ENCODE data around the gene SUGP1.

Gene SUGP1

DNA sequence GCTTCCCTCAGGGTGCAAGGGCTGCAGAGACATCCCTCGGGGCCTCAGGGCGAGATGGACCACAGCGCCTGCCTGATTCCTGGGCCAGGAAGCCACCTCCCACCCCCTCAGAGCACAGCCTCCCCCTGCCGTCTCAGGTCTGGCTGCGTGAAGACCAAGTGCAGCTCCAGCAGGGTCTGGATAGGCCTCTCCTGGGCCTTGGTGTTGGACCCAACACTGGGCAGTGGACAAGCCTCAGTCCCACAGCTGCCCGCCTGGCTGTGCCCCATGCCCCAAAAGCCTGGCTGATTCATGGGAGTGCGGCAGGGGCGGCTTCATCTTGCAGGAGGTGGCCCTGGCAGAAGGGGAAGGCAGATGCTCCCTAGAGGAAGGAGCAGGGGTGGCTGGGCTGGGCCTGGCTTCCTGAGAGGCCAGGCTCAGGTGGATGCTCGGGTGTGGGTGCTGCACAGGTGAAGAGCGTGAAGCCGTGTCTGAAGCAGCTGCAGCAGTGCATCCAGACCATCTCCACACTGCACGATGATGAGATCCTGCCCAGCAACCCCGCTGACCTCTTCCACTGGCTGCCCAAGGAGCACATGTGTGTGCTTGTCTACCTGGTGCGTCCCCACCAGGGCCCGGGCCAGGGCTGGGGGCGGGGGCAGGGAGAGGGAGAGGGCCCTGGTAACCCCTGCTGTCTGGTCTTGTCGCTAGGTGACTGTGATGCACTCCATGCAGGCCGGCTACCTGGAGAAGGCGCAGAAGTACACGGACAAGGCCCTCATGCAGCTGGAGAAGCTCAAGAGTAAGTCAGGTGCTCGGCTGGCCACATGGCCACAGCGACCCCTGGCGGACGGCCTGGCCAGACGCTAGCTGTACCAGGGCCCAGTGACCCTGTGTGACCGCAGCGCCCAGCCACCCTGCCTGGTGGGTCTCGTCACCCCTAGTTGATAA, 22.0 kb upstream of the SUGP1 start:
- no peak for DNase-seq (ENCODE audit: low read depth, low spot score)

DNA sequence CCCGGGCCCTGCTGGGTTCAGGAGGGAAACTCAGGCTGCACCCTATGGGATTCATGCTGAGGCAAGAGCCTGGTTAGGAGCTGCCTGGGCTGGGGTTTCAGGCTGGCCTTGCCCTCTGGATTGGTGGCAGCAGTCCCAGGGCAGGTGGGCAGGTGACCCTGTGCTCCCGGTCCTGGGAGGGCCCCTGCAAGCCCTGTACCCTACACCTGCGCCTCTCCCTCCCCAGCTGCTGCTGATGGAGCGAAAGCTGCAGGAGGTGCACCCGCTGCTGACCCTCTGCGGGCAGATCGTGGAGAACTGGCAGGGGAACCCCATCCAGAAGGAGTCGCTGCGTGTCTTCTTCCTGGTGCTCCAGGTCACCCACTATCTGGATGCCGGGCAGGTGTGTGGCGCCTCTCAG, 20.7 kb upstream of the SUGP1 start:
- no peak for DNase-seq (ENCODE audit: low read depth, low spot score)

DNA sequence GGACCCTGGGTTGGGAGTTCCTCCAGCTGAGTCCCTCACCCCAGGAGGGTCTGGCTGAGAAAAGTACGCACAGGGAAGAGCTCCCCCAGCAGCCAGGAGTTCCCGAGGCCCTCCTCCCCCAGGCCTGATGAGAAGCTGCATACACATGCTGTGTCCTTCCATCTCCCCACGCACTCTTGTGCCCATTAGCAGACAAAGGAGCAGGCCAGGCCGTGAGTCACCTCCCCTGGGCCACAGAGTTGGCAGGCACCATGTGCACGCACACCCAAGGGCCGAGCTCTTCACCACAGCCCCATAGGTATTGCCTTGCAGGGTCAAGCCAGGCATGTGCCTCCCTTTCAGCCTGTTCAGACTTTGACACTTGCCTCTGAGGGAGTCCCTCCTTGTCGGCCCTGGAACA, 17.8 kb upstream of the SUGP1 start:
- no peak for DNase-seq (ENCODE audit: low read depth, low spot score)

DNA sequence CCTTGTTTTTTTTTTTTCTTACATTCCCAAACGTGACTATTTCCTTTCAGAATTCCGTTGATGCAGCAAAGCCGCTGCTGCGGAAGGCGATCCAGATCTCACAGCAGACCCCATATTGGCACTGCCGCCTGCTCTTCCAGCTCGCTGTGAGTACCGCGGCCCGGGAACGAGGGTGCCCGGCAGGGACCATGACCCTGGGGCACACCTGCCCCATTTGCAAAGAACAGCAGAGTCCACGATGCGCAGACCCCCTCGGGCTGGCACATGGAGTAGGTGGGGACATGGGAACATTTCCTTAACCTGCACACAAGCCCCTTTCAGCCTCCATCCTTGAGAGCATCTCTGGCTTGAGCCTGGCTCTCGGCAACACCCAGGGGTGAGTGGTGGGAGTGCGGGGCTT, 16.8 kb upstream of the SUGP1 start:
- DNase-seq (ENCODE audit: low read depth, low spot score) = no peak

DNA sequence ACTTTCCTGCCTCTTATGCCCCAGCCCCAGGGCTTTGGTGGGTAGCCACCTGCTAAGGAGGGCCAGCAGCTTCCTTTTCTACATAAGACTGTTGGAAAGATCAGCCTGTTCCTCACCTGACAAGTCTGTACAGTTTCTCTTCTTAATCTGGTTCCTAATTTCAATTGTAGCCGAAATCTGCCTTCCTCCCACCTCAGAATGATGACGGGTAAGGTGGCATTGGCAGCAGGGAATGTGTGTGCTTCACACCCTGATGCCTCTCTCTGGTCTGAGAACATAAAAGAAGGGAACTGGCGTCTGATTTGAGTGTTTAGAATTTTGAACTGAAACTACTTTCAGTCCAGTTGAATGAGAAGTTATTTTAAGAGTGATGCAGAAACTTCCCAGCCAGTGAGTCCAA, 16.3 kb upstream of the SUGP1 start:
- DNase-seq (ENCODE audit: low read depth, low spot score) = no peak

DNA sequence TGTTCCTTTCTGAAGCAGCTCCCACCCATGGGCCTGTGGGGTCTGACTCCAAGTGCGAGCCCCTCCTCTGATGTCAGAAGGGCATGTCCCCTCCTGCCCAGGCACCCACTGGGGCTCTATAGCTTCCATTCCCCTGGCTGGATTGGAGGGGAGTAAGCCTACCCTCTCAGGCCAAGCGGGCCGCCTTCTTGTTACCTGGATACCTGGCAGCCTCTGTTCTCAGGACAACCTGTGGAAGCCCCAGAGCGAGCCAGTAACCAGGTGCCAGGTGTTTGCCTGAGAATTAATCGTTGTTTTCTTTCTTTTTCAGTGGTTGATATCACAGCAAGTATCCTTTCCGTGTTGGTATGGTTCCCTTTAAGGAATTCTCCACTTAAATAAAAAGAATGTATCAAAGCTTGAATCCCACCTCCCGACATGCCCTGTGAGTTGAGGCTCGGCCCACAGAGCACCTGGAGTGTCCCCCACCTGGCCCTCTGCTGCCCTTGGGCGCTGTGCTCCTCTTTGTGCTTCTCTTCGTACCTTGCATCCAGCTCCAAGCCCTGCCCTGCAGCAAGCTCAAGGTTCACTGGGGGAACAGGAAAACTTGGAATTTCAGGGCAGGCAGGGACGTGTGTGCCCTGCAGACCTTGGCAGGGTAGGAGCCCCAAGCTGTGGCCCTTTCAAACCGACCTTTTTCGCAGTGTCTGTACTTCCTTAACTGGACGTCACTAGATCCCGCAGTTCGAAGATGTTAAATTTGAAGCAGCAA, 15.3 kb upstream of the SUGP1 start:
- no peak for DNase-seq (ENCODE audit: low read depth, low spot score)

DNA sequence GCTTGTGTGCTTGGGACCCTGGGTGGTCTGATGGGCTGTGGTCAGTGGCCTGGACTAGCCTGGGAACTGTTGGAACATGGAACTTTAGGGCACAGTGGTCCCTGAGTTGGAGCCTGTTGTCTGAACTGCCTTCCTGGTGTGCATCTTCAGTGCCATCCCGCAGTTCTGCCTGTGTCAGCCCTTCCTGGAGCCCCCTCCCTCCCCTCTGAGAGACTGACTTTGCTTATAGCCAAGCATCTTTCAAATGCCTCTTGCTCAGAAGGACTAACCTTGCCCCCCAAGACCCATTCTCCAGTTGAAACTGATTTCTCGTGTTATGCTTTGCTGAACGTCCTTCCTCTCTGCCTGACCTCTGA, 14.7 kb upstream of the SUGP1 start:
- no peak for DNase-seq (ENCODE audit: low read depth, low spot score)

DNA sequence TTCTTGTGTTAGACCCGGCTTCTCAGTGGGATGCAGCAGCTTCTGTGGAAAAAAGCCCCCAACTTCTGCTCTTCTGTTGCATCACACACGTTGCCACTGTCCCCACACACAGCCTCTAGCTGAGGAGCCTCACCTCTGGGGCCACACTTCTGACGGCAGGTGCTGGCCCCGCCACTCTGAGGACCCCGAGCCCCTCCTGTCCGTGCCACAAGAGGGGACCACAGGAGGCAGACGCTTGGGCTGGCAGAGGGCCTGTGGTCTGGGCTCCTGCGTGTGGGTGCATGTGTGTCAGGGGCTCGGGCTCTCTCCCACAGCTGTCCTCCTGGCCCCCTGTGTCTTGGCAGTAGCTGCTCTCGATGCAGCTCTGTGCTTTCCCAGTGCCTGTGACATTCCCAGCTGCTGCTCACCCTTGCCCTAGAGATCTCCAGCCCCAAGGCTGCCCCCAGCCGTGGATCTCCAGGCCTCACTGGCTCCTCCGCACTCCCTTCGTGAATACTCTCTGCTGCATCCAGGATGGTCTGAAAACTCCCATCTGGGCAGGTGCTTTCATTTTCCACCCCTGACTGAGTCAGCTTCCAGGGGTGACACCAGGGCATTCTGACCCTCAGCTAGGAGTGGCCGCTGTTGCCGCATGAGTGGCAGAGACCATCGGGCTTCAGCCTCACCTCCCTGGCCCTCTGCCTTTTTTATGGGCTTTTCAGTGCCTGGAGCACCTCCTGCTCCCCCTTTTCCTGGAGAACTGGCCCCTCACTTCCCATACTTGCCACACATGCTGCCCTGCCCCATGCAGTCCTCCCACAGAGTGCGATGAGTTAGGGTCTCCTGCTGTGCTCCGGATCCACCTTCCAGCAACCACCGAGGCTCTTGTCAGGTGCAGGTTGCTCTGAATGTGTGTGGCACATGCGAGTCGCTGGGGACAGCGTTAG, 14.0 kb upstream of the SUGP1 start:
- no peak for DNase-seq (ENCODE audit: low read depth, low spot score)

DNA sequence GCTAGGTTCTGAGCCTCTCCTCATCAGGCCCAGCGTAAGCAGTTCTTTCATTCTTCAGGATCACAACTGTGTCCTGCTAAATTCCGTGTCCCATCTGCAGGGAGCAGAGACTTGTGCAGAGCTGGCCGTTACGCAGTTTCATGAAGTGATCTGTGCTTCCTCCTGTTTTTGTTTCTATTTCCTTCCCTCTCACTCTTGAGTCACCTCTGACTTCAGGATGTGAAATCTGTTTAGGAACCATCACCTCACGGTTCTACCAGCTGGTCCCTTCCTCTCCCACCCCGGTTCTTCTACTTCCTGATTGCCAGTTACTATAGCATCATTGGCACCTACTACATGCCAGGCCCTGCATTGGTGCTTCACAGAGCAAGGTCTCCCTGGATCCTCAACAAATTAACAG, 8.8 kb upstream of the SUGP1 start:
- no peak for DNase-seq (ENCODE audit: low read depth, low spot score)

DNA sequence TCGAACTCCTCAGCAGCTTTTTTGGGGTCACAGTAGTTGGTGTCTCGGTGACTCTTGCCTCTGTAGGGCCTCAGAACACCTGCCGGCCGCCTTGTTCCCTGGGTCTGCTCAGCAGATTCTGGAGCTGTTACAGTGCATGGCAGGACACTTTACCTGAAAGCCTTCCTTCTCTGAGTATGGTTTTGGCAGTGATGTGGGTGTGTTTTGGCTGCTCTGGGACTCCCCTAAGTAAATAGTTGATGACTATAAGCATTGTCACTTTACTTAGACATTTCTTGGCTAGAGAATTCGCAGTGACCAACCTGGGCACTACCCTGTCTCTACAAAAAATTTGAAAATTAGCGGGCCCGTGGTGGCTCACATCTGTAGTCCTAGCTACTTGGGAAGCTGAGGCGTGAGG, 7.4 kb upstream of the SUGP1 start:
- DNase-seq (ENCODE audit: low read depth, low spot score) = no peak

DNA sequence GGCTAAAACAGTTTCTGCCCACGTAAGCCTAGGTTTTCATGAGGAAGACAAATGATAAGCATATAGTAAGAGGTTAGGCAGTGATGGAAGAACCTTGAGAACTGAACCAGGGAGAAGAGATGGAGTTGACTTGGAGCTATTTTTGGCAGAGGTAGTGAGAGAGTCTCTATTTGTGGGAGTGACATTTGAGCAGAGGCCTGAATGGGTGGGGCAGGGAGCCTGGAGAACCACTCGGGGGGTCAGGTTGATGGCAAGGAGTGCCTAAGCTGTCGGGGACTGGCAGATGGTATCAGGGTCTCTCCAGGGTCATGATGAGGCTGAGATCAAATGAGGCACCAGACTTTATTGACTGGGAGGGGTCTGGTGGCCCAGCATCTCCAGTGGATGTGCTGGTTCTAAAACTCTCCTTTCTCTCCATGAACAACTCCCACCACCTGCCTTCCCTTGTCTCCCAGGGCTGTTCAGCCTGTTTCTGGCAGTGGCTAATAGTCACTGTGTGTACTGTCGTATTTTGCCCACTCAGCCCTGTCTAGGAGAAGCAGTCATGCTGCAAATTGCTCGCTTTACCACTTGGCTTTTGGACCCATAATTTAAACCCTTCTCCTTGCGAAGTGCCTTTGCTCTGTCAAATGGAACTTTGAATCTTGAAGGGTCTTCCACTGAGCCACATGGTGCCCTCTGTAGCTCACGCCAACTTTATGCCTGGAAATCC, 3.9 kb upstream of the SUGP1 start:
- no peak for DNase-seq (ENCODE audit: low read depth, low spot score)

DNA sequence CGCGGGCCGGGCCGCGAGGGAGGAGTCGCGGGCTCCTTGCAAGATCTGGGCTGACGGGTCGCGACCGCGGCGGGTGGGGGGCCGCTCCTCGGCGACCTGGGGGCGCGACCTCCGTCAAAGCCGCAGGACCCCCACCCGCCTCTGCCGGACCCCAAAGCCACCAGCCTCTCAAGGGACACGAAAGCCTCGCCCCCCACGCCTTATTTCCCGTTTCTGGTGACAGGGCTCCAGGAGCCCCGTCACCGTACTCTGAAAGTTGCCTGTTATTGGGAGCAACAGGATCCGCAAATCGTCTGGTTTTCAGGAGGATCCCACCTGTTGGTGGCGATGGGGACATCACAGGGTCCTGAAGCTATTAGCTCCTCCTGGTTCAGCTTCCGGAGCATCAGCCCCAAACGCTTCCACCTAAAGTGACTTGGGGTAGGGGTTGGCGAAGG, 850 bp upstream of the SUGP1 start:
- no peak for DNase-seq (ENCODE audit: low read depth, low spot score)

DNA sequence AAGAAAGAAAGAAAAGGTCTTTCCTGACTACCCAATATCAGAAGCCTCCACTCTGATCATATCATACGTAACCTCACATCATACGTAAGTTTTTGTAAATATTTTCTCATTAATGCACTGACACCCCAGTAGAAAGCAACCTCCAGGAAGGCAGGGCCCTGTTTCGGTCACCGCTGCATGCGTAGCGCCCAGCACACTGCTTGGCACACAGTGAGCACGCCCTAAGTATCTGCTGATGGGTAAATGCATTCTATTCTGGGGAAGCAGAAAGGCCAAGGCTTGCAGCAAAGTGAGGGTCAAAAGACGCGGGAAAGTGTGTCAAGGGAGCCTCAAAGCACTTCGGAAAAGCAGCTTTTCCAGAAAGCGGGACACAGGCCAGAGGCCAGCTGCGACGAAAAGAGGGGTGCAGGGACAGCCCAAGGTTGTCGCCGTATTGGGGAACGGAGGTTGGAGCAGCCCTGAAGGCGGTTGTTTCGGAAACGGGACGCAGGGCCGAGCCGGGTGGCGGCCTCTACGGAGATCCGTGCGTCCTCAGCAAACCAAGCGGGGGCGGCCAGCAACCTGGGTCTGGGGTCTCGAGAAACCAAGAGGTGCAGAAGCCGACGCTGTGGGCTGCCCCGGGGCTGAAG, 463 bp downstream of the SUGP1 start:
- DNase-seq (ENCODE audit: low read depth, low spot score) = no peak

DNA sequence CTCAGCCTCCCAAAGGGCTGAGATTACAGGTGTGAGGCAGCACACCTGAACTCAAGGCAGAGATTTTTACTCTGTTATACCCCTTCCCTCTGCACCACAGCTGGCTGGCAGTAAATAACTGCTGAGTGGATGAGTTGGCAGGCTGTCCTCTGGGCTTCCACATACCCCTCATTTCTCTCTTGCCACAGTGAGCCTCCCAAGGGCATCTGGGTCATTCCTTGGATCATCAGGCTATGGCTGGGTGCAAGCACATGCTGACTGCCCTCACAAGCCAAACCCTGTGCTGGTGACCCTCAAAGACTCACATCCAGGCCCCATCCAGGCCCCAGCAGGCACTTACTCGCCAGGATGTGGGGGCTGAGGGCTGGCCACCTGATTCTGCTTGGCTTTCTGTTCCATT, 4.2 kb downstream of the SUGP1 start:
- DNase-seq (ENCODE audit: low read depth, low spot score) = no peak

DNA sequence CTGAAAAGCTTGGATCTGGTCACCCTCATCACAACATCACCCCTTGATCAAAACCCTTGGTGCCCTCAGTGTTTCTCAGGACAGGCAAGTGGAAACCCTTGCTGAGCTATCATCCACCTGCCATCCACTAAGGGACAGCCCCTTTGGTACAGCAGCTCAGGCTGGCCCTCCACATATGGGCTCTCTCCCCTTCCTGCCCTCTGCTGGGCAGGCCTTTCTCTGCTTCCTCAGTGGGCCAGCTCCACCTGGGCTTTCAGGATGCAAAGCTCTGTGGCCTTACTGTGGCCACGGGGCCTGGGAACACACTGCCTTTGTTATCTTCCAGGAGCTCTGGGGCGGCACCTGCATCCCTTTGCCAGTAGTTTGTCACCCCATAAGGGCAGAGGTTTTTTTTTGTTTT, 4.9 kb downstream of the SUGP1 start:
- DNase-seq (ENCODE audit: low read depth, low spot score) = no peak

DNA sequence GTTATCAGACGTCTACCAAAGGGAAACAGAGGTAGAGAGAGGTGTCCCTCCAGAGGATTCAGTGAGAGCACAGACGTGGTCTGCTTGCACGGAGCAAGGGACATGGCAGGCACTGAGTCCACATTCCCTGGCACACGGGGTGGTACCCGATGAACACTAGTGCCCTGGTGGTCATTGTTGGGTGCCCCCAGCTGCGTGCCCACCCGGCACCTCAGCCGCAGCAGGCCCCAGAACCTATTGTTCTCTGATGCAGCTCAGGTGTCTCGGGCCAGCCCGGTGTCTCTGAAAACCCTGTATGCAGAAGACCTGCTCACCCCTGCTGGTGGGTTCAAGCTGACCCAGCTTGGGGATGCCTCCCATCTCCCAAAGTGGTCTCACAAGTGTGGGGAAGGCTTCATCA, 11.9 kb downstream of the SUGP1 start:
- DNase-seq (ENCODE audit: low read depth, low spot score) = no peak

DNA sequence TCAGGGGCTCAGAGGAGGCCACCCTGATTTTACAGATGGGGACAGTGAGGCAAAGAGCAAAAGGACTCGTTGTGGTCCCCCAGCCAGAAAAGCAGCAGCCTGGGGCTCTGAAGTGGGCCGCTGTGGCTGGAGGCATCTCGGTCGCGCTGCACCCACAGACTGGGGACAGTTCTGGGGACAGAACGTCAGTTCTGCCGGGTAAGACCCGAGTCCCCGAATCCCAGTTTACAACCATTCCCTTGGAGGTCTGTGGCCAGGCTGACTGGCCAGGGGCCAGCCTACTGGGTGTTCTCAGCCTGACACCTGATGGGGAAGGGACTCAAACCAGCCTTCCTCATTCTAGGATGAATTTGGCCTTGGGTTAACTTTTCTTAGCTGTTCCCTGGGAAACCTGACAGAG, 14.1 kb downstream of the SUGP1 start:
- DNase-seq (ENCODE audit: low read depth, low spot score) = no peak

DNA sequence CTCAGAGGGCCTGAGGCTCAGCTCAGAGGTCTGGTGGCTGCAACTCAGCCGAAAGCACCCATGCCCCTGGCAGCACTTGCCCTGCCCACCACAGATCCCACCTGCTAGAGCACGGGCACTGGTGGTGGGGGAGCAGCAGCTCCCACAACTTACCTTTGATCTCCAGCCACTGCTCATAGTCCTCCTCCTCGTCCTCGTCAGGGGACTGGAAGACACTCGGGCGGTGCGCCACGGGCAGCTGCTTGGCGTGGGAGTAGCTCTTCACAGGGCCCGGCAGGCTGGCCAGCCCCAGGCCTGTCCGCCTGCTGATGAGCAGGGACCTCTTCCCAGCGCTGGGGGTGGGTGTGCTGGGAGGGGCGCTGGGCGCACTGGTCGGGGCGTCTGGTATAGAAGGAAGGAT, 14.6 kb downstream of the SUGP1 start:
- no peak for DNase-seq (ENCODE audit: low read depth, low spot score)

DNA sequence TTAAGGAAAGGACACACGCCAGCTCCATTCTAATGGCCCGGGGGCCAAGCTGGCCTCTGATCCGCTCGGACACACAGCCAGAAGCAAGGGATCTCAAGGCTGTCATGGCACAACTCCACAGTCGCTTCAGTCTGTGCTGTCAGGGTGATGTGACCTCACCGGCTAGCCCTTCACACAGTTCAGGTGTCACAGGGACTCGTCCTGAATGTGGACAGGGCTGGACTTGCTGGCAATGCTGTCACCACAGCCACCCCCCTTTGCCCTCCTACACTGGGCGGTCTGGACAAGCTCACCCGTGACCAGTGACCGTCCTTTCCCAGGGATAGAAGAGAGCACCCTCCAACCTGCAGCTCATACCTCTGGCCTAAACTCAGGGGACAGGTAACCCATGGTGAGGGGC, 15.2 kb downstream of the SUGP1 start:
- DNase-seq (ENCODE audit: low read depth, low spot score) = no peak

DNA sequence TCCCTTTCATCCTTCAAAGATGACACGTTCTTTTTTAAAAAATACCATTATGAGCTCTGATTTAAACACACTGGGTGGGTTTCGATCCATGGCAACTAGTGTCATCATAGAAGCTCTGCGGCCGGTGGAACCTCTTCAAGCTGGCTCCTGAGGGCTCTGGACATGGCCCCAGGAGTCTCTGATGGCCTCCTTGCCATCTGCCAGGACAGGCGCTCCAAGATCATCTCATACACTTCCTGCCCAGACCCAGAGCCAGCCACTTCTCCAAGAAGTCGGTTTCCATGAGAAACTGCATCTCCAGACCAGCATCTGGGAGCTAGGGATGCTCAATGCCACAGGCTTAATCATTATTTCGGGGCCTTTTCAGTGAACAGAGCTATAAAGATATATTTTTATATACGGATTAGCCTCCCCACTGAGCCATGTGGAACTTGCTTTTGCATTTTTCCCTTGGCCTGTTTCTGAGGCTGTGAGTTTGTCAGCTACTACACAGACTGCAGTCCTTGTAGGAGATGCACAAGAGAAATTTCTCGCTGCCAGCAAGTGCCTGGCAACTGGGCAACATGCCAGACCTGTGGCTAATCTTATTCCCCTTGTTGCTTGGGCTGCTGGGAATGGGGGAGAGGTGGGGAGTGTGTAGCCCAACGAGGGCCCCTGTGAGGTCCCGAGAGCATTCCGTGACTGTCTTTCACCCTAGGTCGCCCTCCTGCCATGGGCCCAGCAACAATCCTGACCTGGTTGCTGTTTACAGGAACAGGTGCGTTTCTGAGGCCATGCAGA, 15.9 kb downstream of the SUGP1 start:
- DNase-seq (ENCODE audit: low read depth, low spot score) = no peak
